Stimulated activated CD4-positive, alpha-beta T cell treated with anti-CD3 and anti-CD28 coated beads, Interleukin-1b, Interleukin-23, amount 100 ng/mL, for 4 hours (primary cell): Measurements from ENCODE around the gene MMEL1.
"Not testable (repeated sequence)": the region's sequence is repeated elsewhere in the genome, so short reads cannot be mapped to it uniquely, and the experiment has no call there.

Experiments
- DNase-seq, 2 donors: peaks; one replicate each; pipeline ENCODE4 v3.0.0-alpha.2; 2020; ENCODE audit warnings: low read depth in 2 of 2

Gene MMEL1

DNA sequence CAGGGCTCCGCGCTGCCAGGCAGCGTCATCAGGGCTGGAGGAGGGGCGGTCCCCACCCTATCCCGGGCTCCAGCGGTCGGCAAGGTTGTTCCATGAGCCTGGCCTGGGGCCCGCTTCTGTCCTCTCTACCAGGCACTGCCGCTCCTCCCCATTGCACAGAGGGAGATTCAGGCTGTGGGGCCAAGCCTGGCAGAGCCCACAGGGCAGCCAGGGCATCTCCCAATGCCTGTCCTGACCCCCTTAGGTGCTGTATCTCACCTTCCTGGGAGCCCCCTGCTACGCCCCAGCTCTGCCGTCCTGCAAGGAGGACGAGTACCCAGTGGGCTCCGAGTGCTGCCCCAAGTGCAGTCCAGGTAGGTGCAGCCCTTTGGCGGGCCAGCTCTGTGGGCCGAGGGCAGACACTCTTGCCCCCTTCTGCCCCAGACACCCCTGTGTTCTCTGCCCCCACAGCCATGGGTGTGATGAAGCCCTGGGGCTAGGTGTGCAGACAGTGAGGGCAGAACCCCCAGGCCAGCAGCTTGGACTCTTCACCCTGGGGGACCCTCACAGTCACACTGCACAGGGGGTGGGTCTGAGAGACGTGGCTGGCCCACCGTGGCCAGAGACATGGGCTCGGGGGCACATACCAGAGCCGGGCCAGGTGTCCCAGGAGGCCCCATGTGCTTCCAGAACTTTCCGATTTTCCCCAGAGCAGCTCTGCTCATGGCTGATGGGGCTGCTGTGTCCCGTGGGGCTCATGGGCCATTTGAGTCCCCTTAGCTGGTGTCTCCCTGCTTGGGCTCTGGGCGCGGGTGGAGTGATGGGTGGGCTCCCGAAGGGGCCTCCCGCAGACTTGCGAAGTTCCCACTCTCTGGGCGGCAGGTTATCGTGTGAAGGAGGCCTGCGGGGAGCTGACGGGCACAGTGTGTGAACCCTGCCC lies 75.1 kb downstream of the MMEL1 start:
- no peak for DNase-seq

- DNase-seq, result peak; percentile 19 to 29
These were observed 75.9 kb downstream of the MMEL1 start for GRCh38 chr1:2556678-2557481.

- DNase-seq, result peak; percentile 63 to 69
These were observed 76.5 kb downstream of the MMEL1 start, which contains the start of gene TNFRSF14 for GRCh38 chr1:2556277-2556677. Gene TNFRSF14, plus strand, starts transcription at chr1:2556371. Its CDS starts 294 bp downstream, at chr1:2556665.

- peak; percentile 50 to 51 for DNase-seq
These were observed 77.1 kb downstream of the MMEL1 start for GRCh38 chr1:2555634-2556276.

- DNase-seq, result peak; percentile 42 to 43
These were observed 78.0 kb downstream of the MMEL1 start for GRCh38 chr1:2554621-2555387.

DNA sequence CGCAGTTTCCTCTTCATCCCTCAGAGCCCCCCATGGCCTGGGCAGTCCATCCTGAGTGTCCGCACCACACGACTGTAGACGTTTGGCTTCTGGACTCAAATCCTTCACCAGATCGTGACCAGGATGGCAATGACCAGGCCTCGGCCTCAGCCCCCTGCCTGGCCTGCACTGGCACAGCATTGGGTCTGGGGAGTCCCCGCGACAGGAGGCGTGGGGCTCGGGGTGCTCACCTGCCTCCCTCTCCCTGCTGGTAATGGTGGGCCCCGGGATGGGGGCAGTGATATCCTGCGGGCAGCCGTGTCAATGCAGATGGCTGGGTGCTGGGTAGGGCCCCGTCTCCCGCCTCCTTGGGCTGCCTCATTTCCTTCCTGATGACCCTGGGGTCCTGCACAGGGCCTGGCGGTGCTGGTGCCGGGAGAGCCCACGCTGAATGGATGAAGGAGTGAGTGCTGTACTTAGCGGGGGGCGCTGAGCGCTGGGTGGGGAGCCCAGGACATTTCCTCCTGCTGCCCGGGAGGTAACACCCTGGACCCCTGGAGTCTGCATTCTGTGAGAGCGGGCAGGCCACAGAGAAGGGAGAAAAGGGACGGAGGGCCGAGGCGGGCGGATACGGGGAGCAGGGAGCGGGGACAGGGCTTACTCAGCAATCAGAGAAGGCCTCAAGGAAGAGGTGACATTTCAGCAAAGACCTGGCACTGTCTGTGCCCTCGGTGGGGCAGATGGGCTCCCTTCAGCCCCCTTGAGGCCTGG lies 78.8 kb downstream of the MMEL1 start:
- DNase-seq, result no peak

DNA sequence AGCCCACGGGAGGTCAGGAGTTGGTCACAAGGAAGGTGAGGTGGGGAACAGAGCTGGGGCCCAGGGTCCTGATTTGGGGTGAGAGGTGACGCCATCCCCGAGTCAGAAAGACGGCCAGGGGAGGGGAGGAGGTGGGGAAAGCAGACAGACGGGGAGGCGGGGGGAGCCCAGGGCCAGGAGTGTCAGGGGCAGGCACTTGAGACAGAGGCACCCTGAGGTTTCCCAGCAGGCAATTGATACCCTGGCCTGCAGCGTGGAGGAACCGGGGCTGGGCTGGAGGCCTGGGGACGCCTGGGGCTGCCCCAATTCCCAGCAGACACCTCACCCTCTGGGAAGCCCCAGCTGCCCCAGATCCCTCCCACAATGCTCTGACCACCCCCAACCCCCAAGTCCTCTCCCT lies 79.7 kb downstream of the MMEL1 start:
- not testable (repeated sequence) for DNase-seq

GRCh38 chr1:2552189-2552588 lies 80.6 kb downstream of the MMEL1 start:
- DNase-seq, result no peak

GRCh38 chr1:2551544-2551943 lies 81.3 kb downstream of the MMEL1 start:
- DNase-seq, result not testable (repeated sequence)

- not testable (repeated sequence) for DNase-seq
These were observed 82.4 kb downstream of the MMEL1 start for GRCh38 chr1:2550309-2550861.

DNA sequence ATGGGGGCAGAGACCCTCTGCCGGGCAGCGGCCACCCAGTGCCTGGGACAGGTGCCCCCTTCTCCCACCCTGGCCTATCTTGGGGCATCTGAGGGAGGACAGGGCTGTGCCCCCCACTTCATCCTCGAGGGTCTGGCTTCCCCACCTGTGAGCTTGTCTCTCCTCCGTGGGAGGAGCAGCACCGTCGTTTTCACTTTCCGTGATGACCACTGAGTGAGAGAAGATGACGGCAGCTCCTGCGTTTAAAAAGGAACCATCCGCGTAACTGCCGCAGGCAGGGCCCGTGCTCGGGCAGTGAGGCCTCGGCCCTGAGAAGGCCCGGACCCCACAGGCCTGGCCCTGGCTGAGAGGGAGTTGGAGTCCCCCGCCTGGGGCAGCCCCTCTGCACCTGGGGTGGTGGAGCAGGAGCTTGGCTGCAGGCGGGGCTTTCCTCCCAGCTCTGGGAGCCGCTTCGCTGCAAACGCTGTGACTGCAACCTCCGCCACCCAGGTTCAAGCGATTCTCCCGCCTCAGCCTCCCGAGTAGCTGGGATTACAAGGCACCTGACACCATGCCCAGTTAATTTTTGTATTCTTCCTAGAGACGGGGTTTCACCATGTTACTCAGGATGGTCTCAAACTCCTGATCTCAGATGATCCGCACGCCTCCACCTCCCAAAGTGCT lies 83.3 kb downstream of the MMEL1 start:
- not testable (repeated sequence) for DNase-seq

- peak; percentile 80 for DNase-seq
These were observed 84.7 kb downstream of the MMEL1 start for GRCh38 chr1:2548068-2548589.

DNA sequence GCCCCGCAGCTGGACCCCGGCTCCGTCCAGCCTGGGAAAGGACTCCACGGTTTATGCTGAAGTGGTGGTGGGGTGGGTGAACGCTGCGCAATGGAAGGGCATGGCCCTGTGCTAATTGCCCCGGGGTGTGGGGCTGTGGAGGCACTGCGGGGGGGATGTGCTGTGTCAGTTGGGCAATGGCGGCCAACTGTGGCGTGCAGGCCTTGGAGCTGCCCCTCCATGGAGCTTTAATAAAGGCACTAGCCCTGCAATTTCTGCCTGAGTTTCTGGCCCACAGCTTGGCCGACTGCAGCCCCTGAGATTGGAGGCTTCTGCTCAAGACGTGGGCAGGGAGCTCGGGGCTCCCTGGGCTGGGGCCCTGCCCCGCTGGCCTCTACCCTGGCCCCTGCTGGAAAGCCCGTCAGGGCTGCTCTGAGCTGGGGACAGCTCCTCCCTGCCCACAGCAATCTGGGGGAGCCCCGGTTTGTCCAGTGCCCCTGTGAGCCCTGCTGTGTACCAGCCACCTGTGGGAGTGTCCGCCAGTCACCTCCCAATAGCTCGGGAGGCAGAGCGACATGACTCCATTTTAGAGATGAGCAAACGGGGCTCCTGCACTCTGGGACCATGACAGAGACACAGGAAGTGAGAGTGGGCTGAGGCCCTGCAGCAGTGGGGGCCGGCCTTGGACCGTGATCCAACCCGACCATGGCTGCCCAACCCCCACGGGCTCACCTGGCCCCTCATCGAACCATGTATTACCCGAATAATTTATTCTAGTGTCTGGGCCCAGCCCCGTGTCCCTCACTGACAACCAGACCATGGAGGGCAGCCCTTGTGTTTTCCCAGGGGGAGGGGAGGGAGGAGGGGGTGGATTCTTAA lies 85.4 kb downstream of the MMEL1 start:
- DNase-seq, result peak in 1 of 2 donors; percentile 40

- peak; percentile 55 to 71 for DNase-seq
These were observed 86.2 kb downstream of the MMEL1 start for GRCh38 chr1:2546515-2547209.

- peak; percentile 79 to 82 for DNase-seq
These were observed 86.9 kb downstream of the MMEL1 start for GRCh38 chr1:2545754-2546514.

GRCh38 chr1:2544875-2545640 lies 87.8 kb downstream of the MMEL1 start:
- no peak for DNase-seq
